ENCODE measurements around the gene GIT1. TPM values are rescaled to one million over a fixed set of nuclear protein-coding genes. Genes with fewer than 3 reads are reported as not detected.
"Not testable (repeated sequence)": the region's sequence is repeated elsewhere in the genome, so short reads cannot be mapped to it uniquely, and the experiment has no call there.

The GIT1 gene
- polyA plus RNA-seq, 1 experiment, result 32.0 TPM

DNA sequence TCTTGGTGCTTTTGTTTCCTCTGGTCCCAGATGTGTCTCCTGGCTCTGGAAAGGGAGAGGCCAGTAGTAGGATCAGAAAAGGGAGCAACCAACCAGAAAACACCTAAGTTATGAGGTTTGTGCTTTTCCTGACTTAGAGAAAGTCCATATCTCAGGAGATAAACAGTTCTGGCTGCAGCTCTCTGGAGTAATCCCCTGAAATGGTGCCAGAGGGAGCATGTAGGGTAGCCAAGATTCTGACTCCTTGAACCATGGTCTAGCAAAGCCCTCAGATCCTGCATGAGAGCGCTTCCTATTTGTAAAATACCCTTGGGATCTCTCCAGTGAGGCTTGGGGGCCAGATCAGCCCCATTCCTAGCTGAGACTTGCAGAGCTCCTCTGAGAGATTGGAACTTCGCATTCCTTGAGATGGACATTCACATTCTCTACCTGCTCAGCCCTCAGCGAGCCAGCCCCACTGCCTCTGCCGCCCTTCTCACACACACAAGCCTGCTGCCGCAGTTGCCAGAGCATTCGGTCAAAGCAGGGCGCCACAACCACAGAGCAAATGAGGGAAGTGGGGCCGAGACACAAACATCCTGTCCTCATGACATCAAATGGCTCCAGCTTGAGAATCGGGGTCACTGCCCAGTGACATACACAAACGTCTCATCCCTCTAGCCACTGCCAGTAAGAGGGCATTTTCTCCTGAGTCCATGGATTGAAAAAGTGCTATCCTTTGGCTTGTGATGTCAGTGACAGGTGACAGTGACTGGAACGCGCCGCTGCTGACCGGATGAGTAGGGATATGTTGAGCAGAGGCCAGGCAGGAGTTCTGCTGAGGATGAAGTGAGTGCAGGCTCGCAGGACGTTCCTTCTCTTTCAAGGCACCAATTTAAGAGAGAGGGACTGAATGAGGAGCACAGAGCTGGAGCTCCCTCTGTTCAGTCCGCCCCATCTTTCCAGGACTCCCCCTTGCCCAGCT, 27.6 kb downstream of the GIT1 start:
- DNase-seq (ENCODE audit: low read depth), result no peak
- Histone ChIP-seq H3K27me3 (ENCODE audit: control insufficient read depth, insufficient read depth, low read length) (no peaks in the 10 kb centered on the region), H3K36me3 (ENCODE audit: control insufficient read depth, insufficient read depth, low read length) (peaks cover 4% of the 10 kb centered on the region), H3K4me3 (ENCODE audit: low read depth, low read length) (no peak overlapping the region)
- ChIA-PET CTCF (interaction anchor here (0.6 to 1.3 kb wide), 4 partner anchors 11 to 192 kb away, joined by 3 to 6 read pairs (median 4); no protein-coding TSS in a partner anchor), POLR2A (no interaction called here)
- TF ChIP-seq, protein P1, sequence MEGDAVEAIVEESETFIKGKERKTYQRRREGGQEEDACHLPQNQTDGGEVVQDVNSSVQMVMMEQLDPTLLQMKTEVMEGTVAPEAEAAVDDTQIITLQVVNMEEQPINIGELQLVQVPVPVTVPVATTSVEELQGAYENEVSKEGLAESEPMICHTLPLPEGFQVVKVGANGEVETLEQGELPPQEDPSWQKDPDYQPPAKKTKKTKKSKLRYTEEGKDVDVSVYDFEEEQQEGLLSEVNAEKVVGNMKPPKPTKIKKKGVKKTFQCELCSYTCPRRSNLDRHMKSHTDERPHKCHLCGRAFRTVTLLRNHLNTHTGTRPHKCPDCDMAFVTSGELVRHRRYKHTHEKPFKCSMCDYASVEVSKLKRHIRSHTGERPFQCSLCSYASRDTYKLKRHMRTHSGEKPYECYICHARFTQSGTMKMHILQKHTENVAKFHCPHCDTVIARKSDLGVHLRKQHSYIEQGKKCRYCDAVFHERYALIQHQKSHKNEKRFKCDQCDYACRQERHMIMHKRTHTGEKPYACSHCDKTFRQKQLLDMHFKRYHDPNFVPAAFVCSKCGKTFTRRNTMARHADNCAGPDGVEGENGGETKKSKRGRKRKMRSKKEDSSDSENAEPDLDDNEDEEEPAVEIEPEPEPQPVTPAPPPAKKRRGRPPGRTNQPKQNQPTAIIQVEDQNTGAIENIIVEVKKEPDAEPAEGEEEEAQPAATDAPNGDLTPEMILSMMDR (IDR thresholded peaks at IDR 0.05; ENCODE audit: insufficient read depth, low read depth, low read length), result no peak

DNA sequence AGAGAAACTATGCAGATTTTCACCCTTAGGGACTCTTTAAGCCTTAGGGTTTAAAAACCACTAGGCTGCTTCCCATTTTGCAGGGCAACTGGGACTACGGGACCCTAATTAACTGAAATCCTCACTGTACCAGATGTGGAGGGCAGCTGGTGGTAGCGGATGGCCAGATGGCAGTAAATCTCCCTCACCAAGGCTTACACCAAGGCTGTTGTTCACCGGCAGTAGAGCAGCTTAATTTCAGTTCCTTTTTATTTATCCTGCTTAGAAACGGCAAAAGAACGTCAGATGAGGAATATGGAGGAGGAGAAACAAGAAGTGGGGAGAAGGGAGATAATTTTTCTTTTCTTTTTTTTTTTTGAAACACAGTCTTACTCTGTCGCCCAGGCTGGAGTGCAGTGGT, 29.1 kb downstream of the GIT1 start:
- Histone ChIP-seq H3K36me3 (ENCODE audit: control insufficient read depth, insufficient read depth, low read length) (peaks cover 4% of the 10 kb centered on the region), H3K4me3 (ENCODE audit: low read depth, low read length) (no peak overlapping the region), H3K27me3 (ENCODE audit: control insufficient read depth, insufficient read depth, low read length) (no peaks in the 10 kb centered on the region)
- TF ChIP-seq, protein P1 (IDR thresholded peaks at IDR 0.05; ENCODE audit: insufficient read depth, low read depth, low read length), result no peak
- no peak for DNase-seq (ENCODE audit: low read depth)
- ChIA-PET CTCF (interaction anchor here (1.3 kb wide), 1 partner anchor 190 kb away, joined by 6 read pairs; no protein-coding TSS in a partner anchor), POLR2A (no interaction called here)

DNA sequence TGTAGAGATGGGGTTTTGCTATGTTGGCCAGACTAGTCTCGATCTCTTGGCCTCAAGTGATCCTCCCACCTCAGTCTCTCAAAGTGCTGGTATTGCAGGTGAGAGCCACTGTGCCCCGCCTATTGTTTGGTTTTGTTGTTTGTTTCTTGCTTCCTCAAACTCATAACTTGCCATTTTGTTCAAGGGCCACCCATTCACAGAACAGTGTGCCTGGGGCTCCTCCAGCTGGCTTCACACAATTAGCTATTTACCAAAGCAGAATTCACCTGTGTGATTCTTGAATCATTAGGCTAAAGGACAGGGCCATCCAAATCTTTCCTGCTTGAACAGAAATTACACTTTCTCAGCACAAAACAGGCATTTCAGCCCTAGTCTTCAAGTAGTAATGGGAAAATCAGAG, 29.8 kb downstream of the GIT1 start:
- ChIA-PET CTCF (interaction anchor here (1.2 kb wide), 1 partner anchor 8 kb away, joined by 3 read pairs; no protein-coding TSS in a partner anchor), POLR2A (no interaction called here)
- TF ChIP-seq, protein P1 (IDR thresholded peaks at IDR 0.05; ENCODE audit: insufficient read depth, low read depth, low read length), result no peak
- H3K36me3 ChIP-seq (ENCODE audit: control insufficient read depth, insufficient read depth, low read length), result peaks cover 4% of the 10 kb centered on the region
- no peak overlapping the region for H3K4me3 ChIP-seq (ENCODE audit: low read depth, low read length)
- H3K27me3 ChIP-seq (ENCODE audit: control insufficient read depth, insufficient read depth, low read length), result no peaks in the 10 kb centered on the region
- no peak for DNase-seq (ENCODE audit: low read depth)

DNA sequence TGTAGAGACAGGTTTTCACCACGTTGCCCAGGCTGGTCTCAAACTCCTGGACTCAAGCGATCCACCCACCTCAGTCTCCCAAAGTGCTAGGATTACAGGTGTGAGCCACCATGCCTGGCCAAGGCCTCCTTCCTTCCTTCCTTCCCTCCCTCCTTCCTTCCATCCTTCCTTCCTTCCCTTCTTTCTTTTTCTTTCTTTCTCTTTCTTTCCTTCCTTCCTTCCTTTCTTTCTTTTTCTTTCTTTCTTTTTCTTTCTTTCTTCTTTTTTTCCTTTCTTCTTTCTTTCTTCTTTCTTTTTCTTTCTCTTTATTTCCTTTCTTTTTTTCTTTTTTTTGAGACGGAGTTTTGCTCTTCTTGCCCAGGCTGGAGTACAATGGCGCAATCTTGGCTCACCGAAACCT, 31.3 kb downstream of the GIT1 start:
- H3K27me3 ChIP-seq (ENCODE audit: control insufficient read depth, insufficient read depth, low read length); DNase-seq (ENCODE audit: low read depth); POLR2A ChIA-PET; H3K4me3 ChIP-seq (ENCODE audit: low read depth, low read length); H3K36me3 ChIP-seq (ENCODE audit: control insufficient read depth, insufficient read depth, low read length): not testable (repeated sequence)
- CTCF ChIA-PET, result interaction anchor here (0.6 to 4.5 kb wide), 5 partner anchors 9 to 232 kb away, joined by 3 to 23 read pairs (median 8); partner anchors contain the start of gene ABHD15

DNA sequence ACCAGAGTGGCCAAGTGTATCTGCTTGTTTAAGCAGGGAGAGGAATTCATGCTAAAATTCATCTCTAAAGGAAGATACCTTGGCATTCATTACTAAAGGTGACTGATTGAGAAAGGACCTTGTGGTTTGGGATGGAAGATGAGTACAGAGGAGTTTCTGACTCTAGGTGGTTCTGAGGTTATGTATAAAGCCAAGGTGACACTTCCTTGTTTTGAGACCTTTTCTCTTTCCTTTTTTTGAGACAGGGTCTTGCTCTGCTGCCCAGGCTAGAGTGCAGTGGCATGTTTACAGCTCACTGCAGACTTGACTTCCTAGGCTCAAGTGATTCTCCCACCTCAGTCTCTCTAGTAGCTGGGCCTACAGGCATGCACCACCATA, 31.7 kb downstream of the GIT1 start:
- peaks cover 3% of the 10 kb centered on the region for H3K36me3 ChIP-seq (ENCODE audit: control insufficient read depth, insufficient read depth, low read length)
- TF ChIP-seq, protein P1 (IDR thresholded peaks at IDR 0.05; ENCODE audit: insufficient read depth, low read depth, low read length), result no peak
- ChIA-PET POLR2A (no interaction called here), CTCF (interaction anchor here (0.6 to 4.5 kb wide), 4 partner anchors 9 to 232 kb away, joined by 3 to 23 read pairs (median 8); partner anchors contain the start of gene ABHD15)
- no peak overlapping the region for H3K4me3 ChIP-seq (ENCODE audit: low read depth, low read length)
- no peaks in the 10 kb centered on the region for H3K27me3 ChIP-seq (ENCODE audit: control insufficient read depth, insufficient read depth, low read length)
- DNase-seq (ENCODE audit: low read depth), result no peak
